Endothelial cell of umbilical vein (primary cell): Measurements from ENCODE around the gene NPVF. TPM values are rescaled to one million over a fixed set of nuclear protein-coding genes. Genes with fewer than 3 reads are reported as not detected.

ENCODE experiments used
- BruUV-seq: library from RNA; stranded (reverse); fragments of 400-500 nt; replicated peaks from 2 replicates; lab custom pipeline; 2021; lab: Mats Ljungman, UMichigan
- CTCF ChIA-PET: fragments of 300-600, 350-600 bp; sonication (Branson Sonifier 250); formaldehyde crosslinking; loops from one replicate; lab custom pipeline; 2021; ENCODE audit warnings: antibody characterized with exemption, inconsistent platforms; lab: Charles Lee
- POLR2A ChIA-PET: fragments of 300-600, 350-600 bp; sonication (Branson Sonifier 250); formaldehyde crosslinking; loops from one replicate; lab custom pipeline; 2021; ENCODE audit warnings: antibody characterized with exemption, inconsistent platforms; lab: Charles Lee
- DNase-seq: peaks from one replicate; pipeline ENCODE4 v3.0.0-alpha.2; 2011; ENCODE audit warnings: low read depth, low spot score
- FAIRE-seq: peaks from 2 replicates; lab custom pipeline; 2011; peaks lifted over from hg19 to GRCh38; lab: Jason Lieb, UNC
- H2AFZ ChIP-seq: 2 replicates; pipeline ENCODE4 v1.6.0; 2012; ENCODE audit warnings: low read depth, low read length, control low read depth, inconsistent platforms
- H3K27ac ChIP-seq: 2 replicates; pipeline ENCODE4 v1.5.1; 2011; ENCODE audit warnings: low read depth, mild to moderate bottlenecking, control low read depth, low read length, moderate library complexity; ENCODE audit not compliant: insufficient read depth
- H3K27me3 ChIP-seq, 2 experiments: 2 replicates each; pipeline versions ENCODE4 v1.6.0 to v1.6.1; 2011; ENCODE audit warnings: low read length in 2 of 2, mixed read lengths in 1 of 2; ENCODE audit not compliant: control insufficient read depth in 2 of 2, insufficient read depth in 2 of 2
- H3K36me3 ChIP-seq, 2 experiments: 2 replicates in 1 of 2; 3 replicates in 1 of 2; pipeline ENCODE4 v1.5.1; 2011; ENCODE audit warnings: low read length in 2 of 2, mild to moderate bottlenecking in 1 of 2, moderate library complexity in 1 of 2; ENCODE audit not compliant: control insufficient read depth in 2 of 2, insufficient read depth in 2 of 2; ENCODE audit errors: extremely low read depth in 1 of 2
- H3K4me1 ChIP-seq: 3 replicates; pipeline ENCODE4 v1.5.1; 2011; ENCODE audit warnings: mild to moderate bottlenecking, low read length; ENCODE audit not compliant: control insufficient read depth, insufficient read depth; ENCODE audit errors: extremely low read depth
- H3K4me2 ChIP-seq: 2 replicates; pipeline ENCODE4 v1.6.1; 2011; ENCODE audit warnings: low read length, control low read depth, mixed read lengths; ENCODE audit not compliant: insufficient read depth
- H3K4me3 ChIP-seq, 3 experiments: fragments of 200-600 bp in 1 of 3; sonication (generic), shearing (Covaris generic) in 1 of 3; replicated peaks in 1 of 3; 2 replicates each; pipeline ENCODE4 v1.5.1; 2011 to 2016; ENCODE audit warnings: control low read depth in 3 of 3, low read length in 3 of 3, mild to moderate bottlenecking in 2 of 3, inconsistent platforms in 1 of 3, low read depth in 1 of 3, moderate library complexity in 1 of 3; ENCODE audit not compliant: insufficient read depth in 1 of 3
- H3K79me2 ChIP-seq: 2 replicates; pipeline ENCODE4 v1.6.0; 2012; ENCODE audit warnings: low read length, inconsistent platforms; ENCODE audit not compliant: control insufficient read depth, insufficient read depth
- H3K9ac ChIP-seq: replicated peaks from 2 replicates; pipeline ENCODE3; 2011; ENCODE audit warnings: low read length, control low read depth; ENCODE audit not compliant: insufficient read depth; ENCODE audit errors: extremely low read depth
- H3K9me1 ChIP-seq: replicated peaks from 3 replicates; pipeline ENCODE4 v1.6.0; 2011; ENCODE audit warnings: mild to moderate bottlenecking, low read length; ENCODE audit not compliant: control insufficient read depth, insufficient read depth; ENCODE audit errors: extremely low read depth
- H3K9me3 ChIP-seq: replicated peaks from 2 replicates; pipeline ENCODE4 v1.5.1; 2012; ENCODE audit warnings: low read length, inconsistent platforms; ENCODE audit not compliant: control insufficient read depth, insufficient read depth
- H4K20me1 ChIP-seq: replicated peaks from 2 replicates; pipeline ENCODE3; 2011; ENCODE audit warnings: mild to moderate bottlenecking, low read length; ENCODE audit not compliant: control insufficient read depth, insufficient read depth; ENCODE audit errors: extremely low read depth
- CTCF ChIP-seq, 2 donors: IDR thresholded peaks; 1 replicate in 1 of 2; 2 replicates in 1 of 2; pipeline ENCODE4 v1.5.1; 2011; ENCODE audit warnings: low read length in 2 of 2, mild to moderate bottlenecking in 2 of 2, moderate library complexity in 2 of 2, control low read depth in 1 of 2, inconsistent platforms in 1 of 2, low read depth in 1 of 2; ENCODE audit not compliant: insufficient read depth in 1 of 2; ENCODE audit errors: extremely low read depth in 1 of 2
- EZH2 ChIP-seq: IDR thresholded peaks from 2 replicates; pipeline ENCODE4 v1.6.1; 2012; ENCODE audit warnings: borderline replicate concordance, low read depth, mild to moderate bottlenecking, moderate library complexity, low read length, inconsistent platforms; ENCODE audit not compliant: severe bottlenecking
- FOS ChIP-seq: IDR thresholded peaks from 2 replicates; pipeline ENCODE4 v1.6.1; 2011; ENCODE audit warnings: mild to moderate bottlenecking, low read length, moderate library complexity, borderline replicate concordance; ENCODE audit not compliant: insufficient read depth
- JUN ChIP-seq: IDR thresholded peaks from 2 replicates; pipeline ENCODE4 v1.6.1; 2011; ENCODE audit warnings: borderline replicate concordance, low read depth; ENCODE audit not compliant: insufficient read length, insufficient read depth
- MAX ChIP-seq: IDR thresholded peaks from 2 replicates; pipeline ENCODE4 v1.6.1; 2011; ENCODE audit not compliant: insufficient read depth, insufficient read length
- POLR2AphosphoS5 ChIP-seq: IDR thresholded peaks from 2 replicates; pipeline ENCODE4 v1.6.1; 2012; ENCODE audit warnings: low read depth, mild to moderate bottlenecking, control low read depth, low read length, moderate library complexity; ENCODE audit not compliant: insufficient read depth
- dilution Hi-C: fragments of 300-500 bp; cut with MboI; formaldehyde crosslinking; loops from one replicate; pipeline ENCODE4 v1.15.0; 2019; ENCODE audit warnings: low sequenced_read_pairs; ENCODE audit not compliant: extremely low pct_ligation_motif_present
- intact Hi-C: fragments of 100-400 bp; cut with micrococcal nuclease; formaldehyde crosslinking; loops from one replicate; pipeline ENCODE4 v1.10.0; 2022
- polyA plus RNA-seq, 4 experiments: library from polyadenylated mRNA; depleted of rRNA in 3 of 4; stranded (reverse) in 3 of 4; unstranded in 1 of 4; fragments of >200 nt; gene quantifications; 2 replicates each; pipeline versions ENCODE4 v1.2.1 to v1.2.3, GENCODE V29; 2011 to 2012; ENCODE audit warnings: missing spikeins in 1 of 4
- total RNA-seq: library from RNA; stranded (reverse); gene quantifications from 2 replicates; pipeline ENCODE4 v1.2.3, GENCODE V29; 2021

NPVF gene
- total and polyA plus RNA-seq, 2 donors (not counting 3 experiments of a cell fraction or from before 2014, with no cell fraction given) = not detected

- no peaks in the 10 kb centered on the region for H3K79me2 ChIP-seq
- FAIRE-seq (no peak), DNase-seq (no peak)
- no peaks in the 10 kb centered on the region for H3K9me1 ChIP-seq
- no peak overlapping the region for H3K4me3 ChIP-seq
- H3K27ac ChIP-seq = no peak overlapping the region
- no TSS peak for BruUV-seq
- H4K20me1 ChIP-seq = no peaks in the 10 kb centered on the region
- dilution Hi-C loops (no loop called here), intact Hi-C loops (no loop called here)
- H3K27me3 ChIP-seq = no peaks in the 10 kb centered on the region
- no peaks in the 10 kb centered on the region for H3K9me3 ChIP-seq
- H3K9ac ChIP-seq = no peak overlapping the region
- H3K4me2 ChIP-seq = no peak overlapping the region
- no peaks in the 10 kb centered on the region for H3K4me1 ChIP-seq
- POLR2A ChIA-PET = no interaction called here
- H3K36me3 ChIP-seq = no peaks in the 10 kb centered on the region
- TF ChIP-seq MAX (no peak), CTCF (IDR thresholded peaks at IDR 0.05; ENCODE audit: extremely low read depth in 1 of 2, insufficient read depth in 1 of 2, low read depth in 1 of 2, low read length in 2 of 2) (no peak), JUN (no peak), POLR2AphosphoS5 (no peak), FOS (no peak), EZH2 (no peak)
- H2AFZ ChIP-seq = no peak overlapping the region
- CTCF ChIA-PET = interaction anchor here (1.0 to 2.1 kb wide), 2 partner anchors 9 to 1343 kb away, joined by 3 to 17 read pairs; no protein-coding TSS in a partner anchor
These were observed 20.4 kb downstream of the NPVF start for GRCh38 chr7:25207887-25208286.
